NCI-H1436 (cell line): ENCODE measurements around the gene PRUNE2.
A peak's percentile ranks its signal among the peaks of the same experiment; 100 is the strongest.
"Not testable (repeated sequence)": the region's sequence is repeated elsewhere in the genome, so short reads cannot be mapped to it uniquely, and the experiment has no call there.

Source experiments
- DNase-seq: peaks from one replicate; lab custom pipeline; 2025; lab: John Stamatoyannopoulos, UW

The PRUNE2 gene

GRCh38 chr9:76793784-76794431, 112.0 kb downstream of the PRUNE2 start:
- DNase-seq = no peak

DNA sequence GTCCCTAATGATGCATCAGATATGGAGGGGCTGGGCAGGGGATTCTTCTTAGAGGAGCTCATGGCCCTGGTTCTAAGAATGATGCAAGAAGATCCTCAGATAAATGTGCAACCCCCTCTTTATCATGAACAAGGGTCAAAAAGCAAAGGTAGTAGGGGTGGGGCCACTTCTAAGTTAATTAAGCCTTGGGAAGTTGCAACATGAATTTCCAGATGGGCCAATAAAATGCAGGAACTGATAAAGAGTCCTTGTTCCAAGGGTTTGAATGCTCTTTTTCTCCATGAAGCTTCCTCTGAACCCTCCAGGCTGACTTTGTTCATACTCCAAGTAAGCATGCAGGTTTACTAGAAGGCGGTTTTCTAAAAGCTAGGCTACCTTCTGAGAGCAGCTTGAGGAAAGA, 116.1 kb downstream of the PRUNE2 start:
- no peak for DNase-seq

GRCh38 chr9:76787677-76788076, 118.2 kb downstream of the PRUNE2 start:
- no peak for DNase-seq

DNA sequence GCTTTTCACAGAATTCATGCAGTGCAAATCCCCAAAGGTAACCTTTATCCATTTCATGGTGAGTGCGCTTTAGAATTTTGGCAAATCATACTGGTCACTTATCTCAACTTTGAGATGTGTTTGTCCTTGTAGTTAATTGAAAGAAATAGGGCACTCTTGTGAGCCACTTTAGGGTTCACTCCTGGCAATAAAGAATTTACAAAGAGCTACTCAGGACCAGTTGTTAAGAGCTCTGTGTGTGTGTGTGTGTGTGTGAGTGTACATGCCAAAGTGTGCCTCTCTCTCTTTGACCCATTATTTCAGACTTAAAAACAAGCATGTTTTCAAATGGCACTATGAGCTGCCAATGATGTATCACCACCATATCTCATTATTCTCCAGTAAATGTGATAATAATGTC, 120.4 kb downstream of the PRUNE2 start:
- DNase-seq = no peak

DNA sequence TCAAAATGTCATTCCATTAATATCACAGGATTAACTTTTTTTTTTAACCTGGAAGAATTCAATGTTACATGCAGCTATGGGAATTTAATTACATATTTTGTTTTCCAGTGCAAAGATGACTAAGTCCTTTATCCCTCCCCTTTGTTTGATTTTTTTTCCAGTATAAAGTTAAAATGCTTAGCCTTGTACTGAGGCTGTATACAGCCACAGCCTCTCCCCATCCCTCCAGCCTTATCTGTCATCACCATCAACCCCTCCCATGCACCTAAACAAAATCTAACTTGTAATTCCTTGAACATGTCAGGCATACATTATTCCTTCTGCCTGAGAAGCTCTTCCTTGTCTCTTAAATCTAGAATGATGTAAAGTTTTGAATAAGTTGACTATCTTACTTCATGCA, 121.0 kb downstream of the PRUNE2 start:
- no peak for DNase-seq

DNA sequence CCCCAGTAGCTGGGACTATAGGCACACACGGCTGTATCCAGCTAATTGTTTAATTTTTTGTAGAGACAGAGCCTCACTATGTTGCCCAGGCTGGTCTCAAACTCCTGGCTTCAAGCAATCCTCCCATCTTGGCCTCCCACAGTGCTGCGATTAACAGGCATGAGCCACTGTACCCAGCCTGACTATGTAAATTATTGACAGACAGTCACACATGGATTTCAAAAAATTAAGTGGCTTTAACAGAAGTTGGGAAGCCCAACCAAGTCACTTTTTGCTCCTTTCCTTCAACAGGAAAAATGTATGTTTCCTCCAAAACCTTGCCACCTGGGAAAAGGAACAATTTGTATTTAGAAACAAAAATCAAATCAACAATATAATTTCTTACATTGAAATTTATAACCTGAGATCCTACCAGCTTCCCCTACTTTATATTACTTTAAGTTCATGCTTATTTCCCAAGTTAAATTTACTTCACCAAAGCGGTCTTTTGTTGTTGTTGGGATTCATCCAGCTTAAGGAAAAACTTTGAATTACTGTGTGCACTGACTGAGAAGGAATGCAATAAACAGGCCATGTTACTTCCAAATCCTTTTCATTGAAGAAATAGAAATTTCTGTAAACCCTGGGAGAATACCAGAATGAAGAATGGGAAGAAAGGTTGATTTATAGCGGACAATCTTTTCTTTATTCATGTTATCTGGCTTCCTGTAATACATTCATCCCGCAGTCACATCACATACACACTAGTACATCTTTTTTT, 133.0 kb downstream of the PRUNE2 start:
- DNase-seq = no peak

GRCh38 chr9:76766126-76766525, 139.8 kb downstream of the PRUNE2 start:
- DNase-seq = no peak

- DNase-seq = no peak
These were observed 141.8 kb downstream of the PRUNE2 start, which contains the start of gene PCA3 for GRCh38 chr9:76764138-76764537. Gene PCA3 (plus strand): TSS chr9:76764438.

- no peak for DNase-seq
These were observed 144.5 kb downstream of the PRUNE2 start for GRCh38 chr9:76761448-76761847.

DNA sequence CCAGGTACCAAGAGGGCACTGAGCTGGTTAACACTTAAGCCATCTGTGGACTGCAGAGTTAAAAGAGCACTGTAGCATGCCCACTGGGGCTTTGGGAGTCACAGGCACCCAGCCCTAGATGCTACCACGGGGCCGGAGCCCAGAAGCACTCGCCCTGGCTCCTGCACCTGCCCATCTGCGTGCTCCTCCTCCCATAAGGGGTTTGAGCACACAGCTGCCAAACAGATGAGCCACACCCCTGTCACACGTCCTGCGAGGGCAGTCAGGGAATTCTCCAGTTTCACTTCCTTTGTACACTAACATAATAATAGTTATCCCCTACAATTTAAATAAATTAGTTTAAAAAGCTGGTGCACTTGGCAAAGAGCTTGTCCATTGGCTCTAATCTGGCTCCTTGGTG, 146.2 kb downstream of the PRUNE2 start:
- DNase-seq = peak; percentile 61

DNA sequence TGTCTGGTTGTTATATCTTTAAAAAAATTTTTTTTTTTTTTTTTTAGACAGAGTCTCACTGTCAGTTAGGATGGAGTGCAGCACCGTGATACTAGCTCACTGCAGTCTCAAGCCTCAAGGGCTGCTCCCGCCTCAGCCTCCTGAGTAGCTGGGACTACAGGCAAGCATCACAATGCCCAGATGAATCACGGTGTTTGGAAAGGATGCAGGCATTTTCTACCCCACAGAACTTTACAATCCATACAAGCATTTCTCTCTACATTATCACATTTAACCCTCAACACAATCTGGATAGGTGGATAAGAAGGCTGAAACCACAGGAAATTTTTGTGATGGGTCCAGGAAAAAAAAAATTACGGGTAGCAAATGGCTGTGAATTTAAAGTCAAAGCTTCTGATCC, 147.4 kb downstream of the PRUNE2 start:
- no peak for DNase-seq

- DNase-seq = peak; percentile 84
These were observed 148.8 kb downstream of the PRUNE2 start for GRCh38 chr9:76756941-76757673.

- peak; percentile 51 for DNase-seq
These were observed 149.7 kb downstream of the PRUNE2 start for GRCh38 chr9:76756268-76756640.

DNA sequence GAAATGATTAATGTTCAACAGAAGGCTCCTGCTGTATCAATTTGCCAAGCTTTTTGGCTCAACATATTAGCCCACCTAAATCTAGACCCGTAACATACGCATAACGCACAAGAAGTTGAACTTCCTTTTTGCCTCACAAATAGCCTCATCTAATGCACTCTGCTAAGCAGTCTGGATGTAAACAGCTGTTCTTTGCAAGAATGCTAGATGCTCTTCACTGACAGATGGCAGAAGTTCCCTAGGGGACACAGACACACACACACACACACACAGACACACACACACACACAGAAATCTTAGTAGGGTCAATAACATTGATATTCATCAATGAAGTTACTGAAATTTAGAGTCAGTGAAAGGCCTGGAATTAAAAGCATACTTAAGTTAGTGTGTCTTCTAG, 154.9 kb downstream of the PRUNE2 start:
- no peak for DNase-seq

DNA sequence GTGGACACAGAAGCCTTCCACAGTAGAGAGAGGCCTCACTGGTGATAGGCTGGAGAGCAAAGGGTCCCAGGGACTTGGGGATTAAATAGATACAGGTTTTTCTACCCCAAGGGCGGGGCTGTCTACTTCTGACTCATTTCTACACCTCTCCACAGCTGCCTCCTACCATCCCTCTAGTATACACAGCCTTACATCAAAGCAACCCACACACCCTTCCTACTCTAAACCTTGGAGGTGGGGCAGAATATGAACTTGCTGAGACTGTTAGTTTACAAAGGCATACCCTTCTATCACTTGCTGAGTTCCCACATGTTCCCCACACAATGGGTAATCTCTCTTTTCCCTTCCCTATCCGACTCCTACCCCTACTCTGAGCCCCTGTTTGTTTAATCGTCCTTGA, 161.6 kb downstream of the PRUNE2 start:
- no peak for DNase-seq

DNA sequence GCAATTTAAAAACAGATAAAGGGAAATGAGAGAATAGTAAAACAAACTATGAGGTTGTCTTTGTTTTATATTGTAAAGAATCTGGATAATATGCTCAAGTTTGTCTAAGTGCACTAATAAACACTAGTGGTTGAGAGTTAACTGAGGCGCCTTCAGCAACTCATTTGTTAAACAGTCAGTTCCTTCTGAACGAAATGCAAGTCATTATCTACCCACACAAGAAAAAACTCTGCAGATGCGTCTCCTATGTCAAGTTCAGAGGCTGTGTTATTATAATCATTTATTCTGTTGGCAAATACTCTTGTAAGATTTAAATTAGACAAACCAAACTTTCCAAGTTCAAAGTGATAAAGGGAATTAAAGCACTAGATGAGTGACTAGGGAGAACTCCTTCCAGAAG, 162.0 kb downstream of the PRUNE2 start:
- DNase-seq = no peak

GRCh38 chr9:76742890-76743289, 163.0 kb downstream of the PRUNE2 start:
- DNase-seq = not testable (repeated sequence)

GRCh38 chr9:76741524-76741923, 164.4 kb downstream of the PRUNE2 start:
- DNase-seq = no peak

- no peak for DNase-seq
These were observed 167.5 kb downstream of the PRUNE2 start for GRCh38 chr9:76738402-76738801.

DNA sequence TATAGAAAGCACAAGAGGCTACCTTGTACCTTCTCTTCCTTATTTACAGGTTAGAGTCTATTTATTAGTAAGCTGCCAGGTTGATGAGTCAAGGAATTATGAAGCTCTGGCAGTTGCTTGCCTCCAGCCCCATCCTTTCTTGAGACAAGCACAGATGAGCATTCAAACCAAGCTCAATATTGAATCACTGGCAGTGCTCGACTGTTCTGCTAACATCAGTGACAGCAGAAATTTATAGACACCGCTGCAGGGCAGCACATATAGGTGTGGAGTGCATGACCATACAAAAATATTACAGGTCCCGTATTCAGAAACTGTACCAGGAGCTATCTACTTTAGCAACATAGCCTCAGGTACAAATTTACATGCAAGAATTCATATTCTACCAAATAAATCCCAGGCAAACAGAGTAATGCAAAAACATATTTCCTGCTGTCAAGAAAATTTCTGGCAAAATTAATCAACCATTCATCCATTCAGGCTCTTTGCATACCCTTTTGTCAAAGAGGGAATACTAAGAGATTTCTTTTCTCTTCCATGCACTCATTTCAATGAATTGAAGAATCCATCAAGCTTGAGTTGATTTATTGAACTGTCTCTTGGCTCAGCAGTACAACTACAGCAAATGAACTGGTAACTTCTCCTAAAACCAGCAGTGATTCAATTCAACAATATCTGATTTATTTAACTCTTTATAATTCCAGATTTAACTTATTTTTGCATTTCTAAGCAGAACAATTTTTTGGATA, 168.6 kb downstream of the PRUNE2 start:
- no peak for DNase-seq

DNA sequence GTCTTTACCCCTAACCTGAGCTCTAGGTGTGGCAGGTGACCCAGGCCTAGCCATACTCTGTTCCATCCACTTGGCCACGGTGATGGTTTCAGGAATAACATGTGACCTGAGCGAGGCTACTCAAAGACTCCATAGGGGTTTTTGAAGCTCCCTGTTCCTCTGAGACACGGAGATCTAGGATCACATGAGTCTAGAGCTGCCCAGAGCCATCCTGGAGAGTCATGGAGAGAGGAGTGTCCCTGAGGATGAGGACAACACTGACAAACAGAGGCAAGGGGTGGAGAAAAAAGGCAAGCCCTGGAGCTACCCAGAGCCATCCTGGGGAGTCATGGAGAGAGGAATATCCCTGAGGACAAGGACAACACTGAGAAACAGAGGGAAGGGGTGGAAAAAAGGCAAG, 171.2 kb downstream of the PRUNE2 start:
- no peak for DNase-seq

- DNase-seq = no peak
These were observed 172.8 kb downstream of the PRUNE2 start for GRCh38 chr9:76733096-76733495.
